ENCODE data around the gene MVP.
A peak's percentile ranks its signal among the peaks of the same experiment; 100 is the strongest.

The MVP gene

GRCh38 chr16:29805232-29806098, 14.8 kb upstream of the MVP start:
- FAIRE-seq: no peak
- no peak for TF ChIP-seq CTCF (IDR thresholded peaks at IDR 0.05; ENCODE audit: insufficient read depth, missing control alignments)
- DNase-seq (ENCODE audit: insufficient read length, low spot score): peak; percentile 76

GRCh38 chr16:29806099-29806579, 14.1 kb upstream of the MVP start, which contains the start of gene MAZ:
TSS of gene MAZ (plus strand) at chr16:29806529. CDS start at chr16:29806702, 173 bp downstream.
- no peak for TF ChIP-seq CTCF (IDR thresholded peaks at IDR 0.05; ENCODE audit: insufficient read depth, missing control alignments)
- DNase-seq (ENCODE audit: insufficient read length, low spot score) (no peak), FAIRE-seq (no peak)

- no peak for FAIRE-seq
- DNase-seq (ENCODE audit: insufficient read length, low spot score): no peak
- TF ChIP-seq CTCF (IDR thresholded peaks at IDR 0.05; ENCODE audit: insufficient read depth, missing control alignments): no peak
These were observed 13.4 kb upstream of the MVP start for GRCh38 chr16:29806641-29807425.

GRCh38 chr16:29807426-29808218, 12.6 kb upstream of the MVP start:
- DNase-seq (ENCODE audit: insufficient read length, low spot score) (no peak), FAIRE-seq (no peak)
- peak; percentile 41 for TF ChIP-seq CTCF (IDR thresholded peaks at IDR 0.05; ENCODE audit: insufficient read depth, missing control alignments)

- no peak for TF ChIP-seq CTCF (IDR thresholded peaks at IDR 0.05; ENCODE audit: insufficient read depth, missing control alignments)
- FAIRE-seq (no peak), DNase-seq (ENCODE audit: insufficient read length, low spot score) (no peak)
These were observed 11.9 kb upstream of the MVP start for GRCh38 chr16:29808219-29808900.

GRCh38 chr16:29809031-29809747, 11.1 kb upstream of the MVP start:
- no peak for DNase-seq (ENCODE audit: insufficient read length, low spot score)
- no peak for TF ChIP-seq CTCF (IDR thresholded peaks at IDR 0.05; ENCODE audit: insufficient read depth, missing control alignments)
- FAIRE-seq: no peak
